GM10248 (cell line): ENCODE results near the gene KIF13A.
"Not testable (repeated sequence)": the region's sequence is repeated elsewhere in the genome, so short reads cannot be mapped to it uniquely, and the experiment has no call there.

Source experiments
- CTCF ChIA-PET: fragments of 300-600 bp; sonication (Branson Sonifier 250); formaldehyde crosslinking; extraction: SDS; loops from one replicate; lab custom pipeline; 2021; ENCODE audit warnings: antibody characterized with exemption; lab: Yijun Ruan, JAX
- POLR2A ChIA-PET: fragments of 350-650 bp; sonication (Branson Sonifier 250); formaldehyde crosslinking; extraction: SDS; loops from one replicate; lab custom pipeline; 2020; ENCODE audit warnings: antibody characterized with exemption; lab: Yijun Ruan, JAX
- DNase-seq: peaks from one replicate; pipeline ENCODE4 v3.0.0; 2012; ENCODE audit errors: extremely low spot score
- CTCF ChIP-seq: IDR thresholded peaks from 2 replicates; pipeline ENCODE4 v1.5.1; 2012; ENCODE audit warnings: mild to moderate bottlenecking, low read depth; ENCODE audit errors: extremely low read depth, missing control alignments, control extremely low read depth

KIF13A gene

GRCh38 chr6:17949168-17949567, 38.3 kb downstream of the KIF13A start:
- TF ChIP-seq CTCF: no peak
- ChIA-PET POLR2A (no interaction called here), CTCF (interaction anchor here (1.2 kb wide), 1 partner anchor 16 kb away, joined by 3 read pairs; no protein-coding TSS in a partner anchor)
- DNase-seq: no peak

GRCh38 chr6:17948725-17949124, 38.7 kb downstream of the KIF13A start:
- no peak for DNase-seq
- POLR2A ChIA-PET: no interaction called here
- no peak for TF ChIP-seq CTCF
- CTCF ChIA-PET: interaction anchor here (1.2 kb wide), 1 partner anchor 17 kb away, joined by 3 read pairs; no protein-coding TSS in a partner anchor

- CTCF ChIA-PET: interaction anchor here (1.1 kb wide), 1 partner anchor 13 kb away, joined by 4 read pairs; no protein-coding TSS in a partner anchor
- POLR2A ChIA-PET, DNase-seq: not testable (repeated sequence)
Measured at GRCh38 chr6:17947574-17947973, 39.9 kb downstream of the KIF13A start.

- ChIA-PET CTCF (no interaction called here), POLR2A (no interaction called here)
- no peak for DNase-seq
- TF ChIP-seq CTCF: no peak
Measured at GRCh38 chr6:17945575-17945974, 41.9 kb downstream of the KIF13A start.

- ChIA-PET POLR2A (no interaction called here), CTCF (no interaction called here)
- TF ChIP-seq CTCF: no peak
- DNase-seq: no peak
Measured at GRCh38 chr6:17945111-17945510, 42.3 kb downstream of the KIF13A start.

GRCh38 chr6:17941318-17941717, 46.1 kb downstream of the KIF13A start:
- ChIA-PET POLR2A (no interaction called here), CTCF (no interaction called here)
- no peak for DNase-seq
- TF ChIP-seq CTCF: no peak

- ChIA-PET CTCF (no interaction called here), POLR2A (no interaction called here)
- DNase-seq: no peak
- no peak for TF ChIP-seq CTCF
Measured at GRCh38 chr6:17940151-17940792, 47.2 kb downstream of the KIF13A start.
